T-helper 1 cell treated with Interleukin-12 subunit alpha and Interleukin-12 subunit beta and Interleukin-4 antibody, amounts not matched to agents 30 μg/mL and 1 μg/mL, for 36 hours (primary cell): ENCODE results near the gene GAD2.
A peak's percentile ranks its signal among the peaks of the same experiment; 100 is the strongest.

ENCODE experiments used
- H3K27ac Mint-ChIP-seq: one replicate; pipeline ENCODE4 v1.8.0; 2021; ENCODE audit warnings: mild to moderate bottlenecking, mixed read lengths
- H3K27me3 Mint-ChIP-seq: one replicate; pipeline ENCODE4 v1.8.0; 2021; ENCODE audit warnings: low read depth, mixed read lengths
- H3K36me3 Mint-ChIP-seq: one replicate; pipeline ENCODE4 v1.8.0; 2021; ENCODE audit warnings: low read depth, mixed read lengths
- H3K4me1 Mint-ChIP-seq: one replicate; pipeline ENCODE4 v1.8.0; 2021; ENCODE audit warnings: low read depth, mixed read lengths
- H3K4me3 Mint-ChIP-seq: one replicate; pipeline ENCODE4 v1.8.0; 2021; ENCODE audit warnings: mild to moderate bottlenecking, moderate library complexity, mixed read lengths
- H3K9me3 Mint-ChIP-seq: one replicate; pipeline ENCODE4 v1.8.0; 2021; ENCODE audit warnings: mixed read lengths

GAD2 gene

GRCh38 chr10:26216585-26217395 lies at the start of gene GAD2:
TSS of gene GAD2 (plus strand) at chr10:26216774. CDS start at chr10:26216810, 36 bp downstream.
- H3K36me3 Mint-ChIP-seq: peaks cover 3% of the 10 kb centered on the region
- no peaks in the 10 kb centered on the region for H3K9me3 Mint-ChIP-seq
- H3K27me3 Mint-ChIP-seq: peaks cover 96% of the 10 kb centered on the region
- no peak within 1 kb of the TSS for H3K4me3 Mint-ChIP-seq
- peaks cover 13% of the 10 kb centered on the region for H3K4me1 Mint-ChIP-seq
- H3K27ac Mint-ChIP-seq: peak within 1 kb of the TSS; percentile 39

DNA sequence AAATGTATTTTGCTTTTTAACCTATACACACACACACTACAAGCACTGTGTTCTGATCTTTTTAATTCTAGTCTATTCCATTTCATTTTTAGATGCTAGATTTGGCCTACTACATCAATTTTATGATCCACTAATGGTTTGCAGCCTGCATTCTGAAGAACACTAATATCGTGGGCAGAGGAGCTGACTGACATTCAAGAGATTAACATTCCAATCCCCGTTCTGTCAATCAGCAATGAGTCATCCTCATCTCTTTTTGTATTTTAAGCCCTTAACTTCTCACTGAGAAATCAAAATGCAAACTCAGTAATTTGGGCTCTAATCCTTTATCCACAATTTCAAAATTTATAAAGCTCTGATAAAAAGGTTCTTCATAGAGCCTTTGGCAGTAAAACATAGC lies 47.1 kb upstream of the GAD2 start:
- Mint-ChIP-seq H3K27ac (no peak overlapping the region), H3K9me3 (no peaks in the 10 kb centered on the region), H3K27me3 (peaks cover 15% of the 10 kb centered on the region), H3K36me3 (no peaks in the 10 kb centered on the region), H3K4me3 (no peak overlapping the region), H3K4me1 (no peaks in the 10 kb centered on the region)

DNA sequence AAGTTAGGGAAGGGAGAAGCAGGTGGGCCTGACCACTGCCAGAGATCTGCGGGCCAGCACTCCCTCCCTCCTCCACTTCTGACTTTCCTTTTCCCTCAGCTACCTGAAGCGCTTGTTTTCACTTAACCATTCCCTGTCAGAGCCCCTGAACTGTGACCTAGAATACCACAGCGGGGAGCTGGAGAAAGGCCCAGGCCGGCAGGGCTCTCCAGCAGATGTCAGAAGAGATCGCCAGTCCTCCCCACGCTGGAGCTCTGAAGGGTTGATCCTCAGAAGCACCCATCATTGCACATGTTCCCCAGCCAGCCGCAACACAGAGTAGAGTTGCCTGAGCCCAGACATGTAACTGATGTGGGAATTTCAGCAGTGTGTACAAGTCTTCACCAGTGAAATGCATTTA lies 44.4 kb upstream of the GAD2 start:
- H3K27me3 Mint-ChIP-seq: peaks cover 12% of the 10 kb centered on the region

DNA sequence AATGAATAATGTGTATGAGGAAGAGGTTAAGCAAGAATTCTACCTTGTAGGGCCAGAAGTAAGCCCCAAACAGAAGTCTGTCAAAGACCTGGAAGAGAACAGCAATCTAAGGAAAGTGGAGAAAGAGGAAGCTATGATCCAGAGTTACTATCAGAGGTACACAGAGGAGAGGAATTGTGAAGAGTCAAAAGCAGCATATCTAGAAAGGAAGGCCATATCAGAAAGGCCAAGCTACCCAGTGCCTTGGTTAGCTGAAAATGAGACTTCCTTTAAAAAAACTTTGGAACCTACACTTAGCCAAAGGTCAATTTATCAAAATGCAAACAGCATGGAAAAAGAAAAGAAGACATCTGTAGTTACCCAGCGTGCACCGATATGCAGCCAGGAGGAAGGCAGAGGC lies 42.7 kb upstream of the GAD2 start:
- H3K27me3 Mint-ChIP-seq: peaks cover 8% of the 10 kb centered on the region
- no peaks in the 10 kb centered on the region for H3K4me1 Mint-ChIP-seq
- H3K4me3 Mint-ChIP-seq: no peak overlapping the region
- no peaks in the 10 kb centered on the region for H3K36me3 Mint-ChIP-seq
- no peaks in the 10 kb centered on the region for H3K9me3 Mint-ChIP-seq
- no peak overlapping the region for H3K27ac Mint-ChIP-seq

More for the DNA sequence above, 44.4 kb upstream of the GAD2 start:
- no peaks in the 10 kb centered on the region for H3K9me3 Mint-ChIP-seq
- H3K4me3 Mint-ChIP-seq: no peak overlapping the region
- H3K36me3 Mint-ChIP-seq: no peaks in the 10 kb centered on the region
- no peaks in the 10 kb centered on the region for H3K4me1 Mint-ChIP-seq
- no peak overlapping the region for H3K27ac Mint-ChIP-seq

DNA sequence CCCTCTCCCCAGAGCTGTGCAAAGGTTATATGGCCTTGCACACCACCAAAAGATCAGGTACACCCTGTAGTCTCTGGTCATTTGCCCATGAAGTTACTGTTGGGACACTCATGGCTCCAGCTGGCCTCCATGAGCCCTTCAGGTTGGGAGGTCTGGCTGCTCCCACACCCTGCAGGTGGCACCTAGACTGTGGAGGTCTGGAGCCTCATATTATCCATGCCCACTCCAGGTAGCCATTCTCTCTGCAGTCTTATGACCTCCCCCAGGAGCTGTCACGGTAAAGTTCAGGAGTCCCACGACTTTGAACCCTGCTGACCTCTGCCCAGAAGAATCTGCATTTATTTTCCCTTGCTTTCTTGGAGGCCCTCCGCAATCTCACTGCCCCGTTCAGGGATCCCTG lies 39.2 kb upstream of the GAD2 start:
- no peaks in the 10 kb centered on the region for H3K36me3 Mint-ChIP-seq
- no peaks in the 10 kb centered on the region for H3K9me3 Mint-ChIP-seq
- no peak overlapping the region for H3K4me3 Mint-ChIP-seq
- H3K4me1 Mint-ChIP-seq: no peaks in the 10 kb centered on the region
- H3K27ac Mint-ChIP-seq: no peak overlapping the region
- no peaks in the 10 kb centered on the region for H3K27me3 Mint-ChIP-seq

GRCh38 chr10:26194275-26194674 lies 22.3 kb upstream of the GAD2 start:
- H3K27me3 Mint-ChIP-seq: peaks cover 4% of the 10 kb centered on the region
- H3K4me1 Mint-ChIP-seq: no peaks in the 10 kb centered on the region
- H3K4me3 Mint-ChIP-seq: no peak overlapping the region
- no peaks in the 10 kb centered on the region for H3K36me3 Mint-ChIP-seq
- H3K9me3 Mint-ChIP-seq: no peaks in the 10 kb centered on the region
- H3K27ac Mint-ChIP-seq: no peak overlapping the region

GRCh38 chr10:26197248-26197647 lies 19.3 kb upstream of the GAD2 start:
- Mint-ChIP-seq H3K27me3 (no peaks in the 10 kb centered on the region), H3K27ac (no peak overlapping the region), H3K9me3 (no peaks in the 10 kb centered on the region), H3K4me3 (no peak overlapping the region), H3K4me1 (no peaks in the 10 kb centered on the region), H3K36me3 (no peaks in the 10 kb centered on the region)

GRCh38 chr10:26198119-26198518 lies 18.5 kb upstream of the GAD2 start:
- H3K9me3 Mint-ChIP-seq: no peaks in the 10 kb centered on the region
- no peak overlapping the region for H3K27ac Mint-ChIP-seq
- no peaks in the 10 kb centered on the region for H3K4me1 Mint-ChIP-seq
- H3K36me3 Mint-ChIP-seq: no peaks in the 10 kb centered on the region
- H3K4me3 Mint-ChIP-seq: no peak overlapping the region
- no peaks in the 10 kb centered on the region for H3K27me3 Mint-ChIP-seq

DNA sequence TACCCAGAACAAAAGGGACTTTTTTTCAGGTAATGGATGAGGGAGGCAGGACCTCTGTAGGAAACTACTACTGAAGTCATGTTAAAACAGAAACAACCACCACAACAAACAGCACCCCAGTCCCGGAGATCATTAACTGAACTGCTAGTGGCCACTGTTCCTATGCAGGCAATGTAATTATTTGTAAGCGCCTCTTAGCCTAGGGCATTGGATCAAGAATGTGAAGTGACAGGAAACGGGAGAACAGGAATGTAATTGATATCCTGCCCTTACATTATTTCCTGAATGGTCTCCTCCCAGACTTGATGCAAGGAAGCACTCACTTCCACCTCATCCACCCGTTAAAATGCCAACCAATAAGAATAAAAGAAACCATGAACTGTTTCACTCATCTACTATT lies 16.7 kb upstream of the GAD2 start:
- H3K36me3 Mint-ChIP-seq: no peaks in the 10 kb centered on the region
- H3K4me3 Mint-ChIP-seq: no peak overlapping the region
- no peaks in the 10 kb centered on the region for H3K4me1 Mint-ChIP-seq
- no peak overlapping the region for H3K27ac Mint-ChIP-seq
- H3K9me3 Mint-ChIP-seq: no peaks in the 10 kb centered on the region
- H3K27me3 Mint-ChIP-seq: peaks cover 10% of the 10 kb centered on the region

DNA sequence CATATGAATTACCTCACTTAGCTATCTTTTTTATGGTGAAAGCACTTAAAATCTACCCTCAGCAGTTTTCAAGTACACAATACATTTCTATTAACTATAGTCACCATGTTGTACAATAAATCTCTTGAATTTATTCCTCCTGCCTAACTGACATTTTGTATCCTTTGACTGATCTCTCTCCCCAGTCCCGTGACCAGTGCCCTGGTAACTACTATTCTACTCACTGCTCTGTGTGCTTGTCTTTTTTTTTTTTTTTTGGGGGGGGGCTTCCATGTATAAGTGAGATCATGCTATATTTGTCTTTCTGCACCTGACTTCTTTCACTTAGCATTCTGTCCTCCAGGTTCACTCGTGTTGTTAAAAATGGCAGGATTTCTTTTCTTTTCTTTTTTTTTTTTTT lies 11.4 kb upstream of the GAD2 start:
- H3K27me3 Mint-ChIP-seq: peaks cover 10% of the 10 kb centered on the region
- no peak overlapping the region for H3K27ac Mint-ChIP-seq
- H3K4me1 Mint-ChIP-seq: no peaks in the 10 kb centered on the region
- H3K4me3 Mint-ChIP-seq: no peak overlapping the region
- H3K9me3 Mint-ChIP-seq: no peaks in the 10 kb centered on the region
- no peaks in the 10 kb centered on the region for H3K36me3 Mint-ChIP-seq

- Mint-ChIP-seq H3K4me3 (no peak overlapping the region), H3K36me3 (no peaks in the 10 kb centered on the region), H3K27ac (no peak overlapping the region), H3K9me3 (no peaks in the 10 kb centered on the region), H3K27me3 (peaks cover 54% of the 10 kb centered on the region), H3K4me1 (peaks cover 6% of the 10 kb centered on the region)
Measured at GRCh38 chr10:26211781-26212444, 4.7 kb upstream of the GAD2 start.

GRCh38 chr10:26212511-26212910 lies 4.1 kb upstream of the GAD2 start:
- Mint-ChIP-seq H3K4me1 (peaks cover 11% of the 10 kb centered on the region), H3K36me3 (no peaks in the 10 kb centered on the region), H3K9me3 (no peaks in the 10 kb centered on the region), H3K27me3 (peaks cover 60% of the 10 kb centered on the region), H3K4me3 (no peak overlapping the region), H3K27ac (no peak overlapping the region)

DNA sequence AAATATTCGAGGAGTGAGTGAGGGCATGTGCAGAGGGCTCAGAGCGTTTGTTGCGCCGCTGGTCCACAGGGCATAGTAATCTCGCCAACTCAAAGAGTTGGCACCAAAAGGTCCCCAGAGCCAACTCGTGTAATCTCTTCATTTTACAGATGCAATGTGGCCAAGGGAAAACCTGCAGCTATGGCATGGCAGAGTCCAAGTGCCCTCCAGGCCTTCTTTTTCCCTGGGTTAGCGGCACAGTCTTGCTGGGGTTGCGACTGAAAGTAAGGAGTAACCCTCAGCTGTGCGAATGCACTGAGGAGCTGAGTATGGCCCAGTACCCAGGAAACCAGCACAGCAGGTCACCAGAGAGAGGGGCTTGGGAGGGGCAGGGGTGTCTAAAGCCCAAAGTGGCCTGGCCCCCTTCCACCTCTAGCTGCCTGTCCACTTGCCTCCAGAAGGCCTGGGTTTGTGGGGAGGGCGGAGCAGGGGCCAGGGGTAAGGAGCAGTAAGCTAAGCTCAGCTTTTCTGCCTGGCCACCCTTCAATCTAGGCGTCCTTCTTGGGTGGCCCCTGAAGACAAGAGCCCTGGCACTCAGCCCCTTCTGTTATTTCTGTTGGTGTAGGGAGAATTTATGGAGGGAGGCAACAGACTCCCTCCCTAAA lies 3.3 kb upstream of the GAD2 start:
- Mint-ChIP-seq H3K36me3 (no peaks in the 10 kb centered on the region), H3K4me1 (peaks cover 11% of the 10 kb centered on the region), H3K9me3 (no peaks in the 10 kb centered on the region), H3K27ac (no peak overlapping the region), H3K4me3 (no peak overlapping the region), H3K27me3 (peaks cover 65% of the 10 kb centered on the region)

DNA sequence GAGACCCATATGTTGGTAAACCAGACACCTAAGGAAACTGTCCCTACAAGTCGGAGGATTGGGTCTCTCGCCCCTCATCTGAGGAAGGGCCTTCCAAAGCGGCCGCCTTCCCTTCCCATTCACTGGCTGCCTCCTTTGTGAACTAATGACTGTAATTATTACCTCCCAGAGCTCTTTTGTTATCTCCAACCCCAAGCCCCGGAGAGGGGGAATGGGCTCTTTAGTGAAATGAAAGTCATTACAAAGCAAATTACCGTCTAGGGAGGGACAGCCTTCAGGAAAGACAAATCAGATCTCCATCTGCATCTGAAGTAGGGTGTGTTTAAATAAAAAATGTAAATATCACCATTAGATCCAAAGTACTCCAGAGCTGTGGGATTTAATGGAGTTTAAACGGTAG lies 2.6 kb upstream of the GAD2 start:
- H3K4me1 Mint-ChIP-seq: peaks cover 13% of the 10 kb centered on the region
- peaks cover 3% of the 10 kb centered on the region for H3K36me3 Mint-ChIP-seq
- H3K9me3 Mint-ChIP-seq: no peaks in the 10 kb centered on the region
- H3K27ac Mint-ChIP-seq: no peak overlapping the region
- no peak overlapping the region for H3K4me3 Mint-ChIP-seq
- peaks cover 72% of the 10 kb centered on the region for H3K27me3 Mint-ChIP-seq
